Stimulated activated naive CD8-positive, alpha-beta T cell treated with anti-CD3 and anti-CD28 coated beads, Interleukin-15, amount 100 ng/mL, for 72 hours (primary cell): Measurements from ENCODE around the gene GUCY2C.

Experiments
- ATAC-seq: fragments of 150-1000 bp; cut with Tn5 transposase; 2 replicates; pipeline ENCODE4 v1.10.0; 2021; ENCODE audit warnings: mild to moderate bottlenecking, moderate library complexity
- DNase-seq, 2 donors: peaks; one replicate each; pipeline ENCODE4 v3.0.0; 2021 to 2022
- H3K27ac Mint-ChIP-seq, 2 donors: one replicate each; pipeline ENCODE4 v1.8.0; 2022; ENCODE audit warnings: mild to moderate bottlenecking in 2 of 2, mixed read lengths in 2 of 2, moderate library complexity in 2 of 2
- H3K27me3 Mint-ChIP-seq: one replicate; pipeline ENCODE4 v1.8.0; 2022; ENCODE audit warnings: mixed read lengths
- H3K4me1 Mint-ChIP-seq: one replicate; pipeline ENCODE4 v1.8.0; 2022; ENCODE audit warnings: mild to moderate bottlenecking, mixed read lengths
- H3K4me3 Mint-ChIP-seq, 2 donors: one replicate each; pipeline ENCODE4 v1.8.0; 2022; ENCODE audit warnings: mild to moderate bottlenecking in 2 of 2, mixed read lengths in 2 of 2, moderate library complexity in 1 of 2
- H3K9me3 Mint-ChIP-seq, 2 donors: one replicate each; pipeline ENCODE4 v1.8.0; 2022; ENCODE audit warnings: mixed read lengths in 2 of 2

The GUCY2C gene

GRCh38 chr12:14654842-14655241 is 41.6 kb downstream of the GUCY2C start:
- peaks cover 8% of the 10 kb centered on the region for H3K4me1 Mint-ChIP-seq

DNA sequence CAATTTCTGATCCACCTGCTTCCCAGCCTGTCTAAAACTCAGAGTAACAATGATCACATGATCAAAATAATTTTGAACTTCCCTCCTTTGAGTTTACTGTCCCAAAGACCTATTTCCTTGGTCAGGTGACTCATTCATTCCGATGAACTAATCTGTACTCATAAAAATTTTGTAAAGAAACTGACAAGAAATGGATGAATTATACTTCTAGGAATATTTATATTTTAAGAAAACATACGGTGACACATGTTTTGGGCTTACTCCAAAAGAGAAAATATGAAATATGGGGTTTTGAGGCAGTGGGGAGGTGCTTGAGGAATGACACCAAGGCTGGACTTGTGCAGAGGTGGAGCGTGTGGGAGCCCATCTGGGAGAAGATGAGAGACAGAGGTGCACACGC is 42.0 kb downstream of the GUCY2C start:
- no peaks in the 10 kb centered on the region for H3K27me3 Mint-ChIP-seq
- no peak for ATAC-seq
- DNase-seq: no peak
- peaks cover 8% of the 10 kb centered on the region for H3K4me1 Mint-ChIP-seq
- H3K27ac Mint-ChIP-seq: no peak overlapping the region
- no peaks in the 10 kb centered on the region for H3K9me3 Mint-ChIP-seq
- no peak overlapping the region for H3K4me3 Mint-ChIP-seq

More at GRCh38 chr12:14654842-14655241, 41.6 kb downstream of the GUCY2C start:
- Mint-ChIP-seq H3K27ac (no peak overlapping the region), H3K9me3 (no peaks in the 10 kb centered on the region), H3K4me3 (no peak overlapping the region), H3K27me3 (no peaks in the 10 kb centered on the region)
- ATAC-seq (no peak), DNase-seq (no peak)

GRCh38 chr12:14652483-14652882 is 43.9 kb downstream of the GUCY2C start:
- peaks cover 8% of the 10 kb centered on the region for H3K4me1 Mint-ChIP-seq
- H3K4me3 Mint-ChIP-seq: no peak overlapping the region
- H3K27ac Mint-ChIP-seq: no peak overlapping the region
- no peak for DNase-seq
- ATAC-seq: no peak
- no peaks in the 10 kb centered on the region for H3K9me3 Mint-ChIP-seq
- H3K27me3 Mint-ChIP-seq: no peaks in the 10 kb centered on the region

DNA sequence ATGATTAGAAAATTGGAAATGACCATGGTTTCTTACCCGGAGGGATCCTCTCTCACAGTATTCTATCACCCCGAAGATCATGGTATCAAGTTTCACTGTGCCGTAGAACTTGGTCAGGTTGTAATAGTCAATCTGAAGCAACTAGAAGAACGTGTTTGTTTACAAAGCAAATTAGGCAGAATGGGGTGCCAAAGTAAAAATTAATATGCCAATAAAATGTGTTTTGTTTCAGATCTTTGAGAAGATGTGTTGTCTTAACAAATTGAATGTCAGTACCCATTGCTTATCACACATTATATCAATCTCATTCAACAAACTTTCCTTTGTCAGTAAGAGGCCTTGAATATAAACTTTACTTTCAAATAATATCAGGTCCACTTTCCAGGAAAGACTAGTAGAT is 45.0 kb downstream of the GUCY2C start:
- peaks cover 8% of the 10 kb centered on the region for H3K4me1 Mint-ChIP-seq
- no peak overlapping the region for H3K27ac Mint-ChIP-seq
- DNase-seq (no peak), ATAC-seq (no peak)
- H3K9me3 Mint-ChIP-seq: no peaks in the 10 kb centered on the region
- H3K27me3 Mint-ChIP-seq: no peaks in the 10 kb centered on the region
- H3K4me3 Mint-ChIP-seq: no peak overlapping the region

- Mint-ChIP-seq H3K27me3 (no peaks in the 10 kb centered on the region), H3K4me3 (no peak overlapping the region), H3K4me1 (peaks cover 8% of the 10 kb centered on the region), H3K9me3 (no peaks in the 10 kb centered on the region), H3K27ac (peak overlapping the region in 1 of 2 donors; percentile 55)
- DNase-seq (no peak), ATAC-seq (no peak)
These were observed 45.6 kb downstream of the GUCY2C start for GRCh38 chr12:14650789-14651188.

DNA sequence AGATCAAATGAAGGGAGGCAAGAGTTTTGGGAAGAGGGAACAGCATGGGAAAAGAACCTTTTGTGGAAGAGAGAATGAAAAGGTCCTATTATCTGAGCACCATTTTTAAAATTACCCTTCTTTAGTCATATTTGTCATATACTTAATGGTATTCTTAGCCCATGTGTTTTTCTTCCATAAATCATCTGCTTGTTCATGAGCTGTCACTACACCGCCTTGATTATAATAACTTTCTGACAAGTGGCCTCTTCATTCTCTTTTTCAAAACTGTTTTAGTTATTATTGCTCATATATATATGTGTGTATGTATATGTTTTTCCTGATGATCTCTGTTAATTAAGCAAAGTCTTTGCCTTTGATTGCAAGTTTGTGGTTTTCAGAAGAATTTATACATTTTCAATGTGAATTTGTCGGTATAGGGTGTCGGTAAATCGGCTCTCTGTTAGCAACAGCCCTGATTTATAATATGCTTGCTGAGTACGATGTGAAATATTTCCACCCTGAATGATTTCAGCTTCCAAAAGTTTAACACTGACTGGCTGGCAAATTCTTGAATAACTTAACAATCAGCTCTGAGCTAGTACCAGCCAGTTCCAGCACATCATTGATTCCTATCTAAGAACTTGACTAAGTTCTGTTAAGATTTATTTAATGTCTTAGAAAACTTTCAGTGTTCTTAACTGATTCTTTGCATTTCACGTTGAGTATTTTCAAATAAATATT is 49.2 kb downstream of the GUCY2C start:
- Mint-ChIP-seq H3K4me3 (no peak overlapping the region), H3K27ac (no peak overlapping the region), H3K9me3 (no peaks in the 10 kb centered on the region), H3K27me3 (no peaks in the 10 kb centered on the region), H3K4me1 (peaks cover 15% of the 10 kb centered on the region)
- DNase-seq: no peak
- ATAC-seq: no peak

DNA sequence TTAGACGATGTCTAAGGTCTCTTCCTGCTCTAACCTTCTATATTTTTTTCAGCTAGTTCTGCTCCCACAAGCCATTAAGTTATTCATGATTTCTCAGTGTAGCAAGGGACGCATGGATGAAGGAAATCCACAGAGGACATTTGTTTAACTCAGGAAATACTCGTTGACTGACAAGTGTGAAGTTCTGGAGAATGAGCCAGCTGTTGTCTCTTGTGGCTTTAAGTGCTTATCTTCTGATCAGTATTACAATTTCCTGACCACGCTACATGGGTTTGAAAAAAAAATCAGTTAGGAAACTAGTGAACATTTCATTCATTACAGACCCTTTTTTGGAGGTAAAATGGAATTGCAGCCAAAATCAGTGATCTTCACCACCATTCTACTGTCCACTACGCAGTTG is 53.1 kb downstream of the GUCY2C start:
- Mint-ChIP-seq H3K4me3 (peak overlapping the region in 1 of 2 donors; percentile 10), H3K4me1 (peaks cover 15% of the 10 kb centered on the region), H3K27ac (no peak overlapping the region), H3K27me3 (no peaks in the 10 kb centered on the region), H3K9me3 (no peaks in the 10 kb centered on the region)
- ATAC-seq: no peak
- DNase-seq: no peak

GRCh38 chr12:14638066-14638465 is 58.3 kb downstream of the GUCY2C start:
- Mint-ChIP-seq H3K27ac (no peak overlapping the region), H3K27me3 (no peaks in the 10 kb centered on the region), H3K9me3 (peaks cover 12 to 22% of the 10 kb centered on the region in 2 donors), H3K4me3 (no peak overlapping the region), H3K4me1 (peaks cover 2% of the 10 kb centered on the region)
- ATAC-seq (no peak), DNase-seq (no peak)

DNA sequence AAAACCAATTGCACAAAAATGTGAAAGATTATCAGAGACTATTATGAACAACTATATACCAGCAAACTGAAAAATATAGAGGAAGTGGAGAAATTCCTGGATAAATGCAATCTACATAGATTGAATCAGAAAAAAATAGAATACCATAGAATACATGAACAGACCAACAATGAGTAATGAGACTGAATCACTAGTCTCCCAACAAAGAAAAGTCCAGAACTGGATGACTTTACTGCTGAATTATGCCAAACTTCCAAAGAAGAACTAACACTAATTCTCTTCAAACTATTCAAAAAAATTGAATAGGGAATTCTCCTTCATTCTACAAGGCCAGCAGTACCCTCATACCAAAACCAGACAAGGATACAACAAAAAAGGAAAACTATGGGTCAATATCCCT is 60.6 kb downstream of the GUCY2C start:
- peaks cover 12 to 22% of the 10 kb centered on the region in 2 donors for H3K9me3 Mint-ChIP-seq
- H3K27me3 Mint-ChIP-seq: peaks cover 2% of the 10 kb centered on the region
- H3K27ac Mint-ChIP-seq: no peak overlapping the region
- no peaks in the 10 kb centered on the region for H3K4me1 Mint-ChIP-seq
- ATAC-seq: no peak
- H3K4me3 Mint-ChIP-seq: no peak overlapping the region
- no peak for DNase-seq

DNA sequence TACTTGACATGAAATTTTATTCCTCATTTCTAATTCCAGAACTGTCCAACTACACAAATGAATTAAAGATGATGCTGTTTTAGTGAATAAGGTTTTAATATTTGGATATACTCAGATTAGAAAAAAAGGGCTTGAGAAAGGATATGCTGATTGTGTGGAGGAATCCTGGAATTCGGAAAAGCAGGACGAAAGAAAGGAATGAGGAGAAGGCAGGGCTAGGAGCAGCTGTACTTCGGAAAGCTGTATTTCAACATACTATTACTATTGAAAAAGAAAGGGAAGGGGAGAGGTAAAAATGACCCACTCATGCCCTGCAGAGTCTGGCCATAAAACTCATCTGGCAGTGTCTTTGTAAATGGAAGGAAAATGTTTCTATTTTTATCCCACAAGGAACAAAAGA is 65.6 kb downstream of the GUCY2C start:
- H3K4me1 Mint-ChIP-seq: no peaks in the 10 kb centered on the region
- DNase-seq (no peak), ATAC-seq (no peak)
- no peak overlapping the region for H3K4me3 Mint-ChIP-seq
- no peak overlapping the region for H3K27ac Mint-ChIP-seq
- H3K27me3 Mint-ChIP-seq: peaks cover 7% of the 10 kb centered on the region
- peaks cover 3 to 14% of the 10 kb centered on the region in 2 donors for H3K9me3 Mint-ChIP-seq

GRCh38 chr12:14629832-14630710 is 66.3 kb downstream of the GUCY2C start:
- peak; percentile 39 to 54 for DNase-seq
- peaks cover 0 to 8% of the 10 kb centered on the region in 2 donors for H3K9me3 Mint-ChIP-seq
- H3K27ac Mint-ChIP-seq: no peak overlapping the region
- peak; percentile 93 for ATAC-seq
- H3K27me3 Mint-ChIP-seq: peaks cover 7% of the 10 kb centered on the region
- H3K4me1 Mint-ChIP-seq: no peaks in the 10 kb centered on the region
- H3K4me3 Mint-ChIP-seq: no peak overlapping the region

DNA sequence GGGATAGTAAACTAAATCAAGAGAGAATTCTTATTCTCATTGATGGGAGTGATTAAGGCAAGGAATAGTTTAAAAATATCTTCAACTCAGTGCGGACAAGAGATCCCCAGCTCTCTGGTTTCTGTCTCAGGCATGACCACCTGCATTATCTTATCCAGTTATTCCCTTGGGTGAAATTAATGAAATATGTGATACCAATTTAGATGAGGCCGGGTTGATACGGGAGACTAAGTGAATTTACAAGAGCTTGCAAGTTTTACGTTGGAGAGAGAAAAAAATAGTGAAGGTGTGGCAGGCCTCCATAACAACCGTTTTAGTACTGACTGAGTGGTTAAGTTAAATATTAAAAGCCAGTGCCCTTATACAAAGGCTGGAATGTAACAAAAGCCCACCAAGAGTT is 67.6 kb downstream of the GUCY2C start:
- H3K4me1 Mint-ChIP-seq: no peaks in the 10 kb centered on the region
- no peak for ATAC-seq
- no peak for DNase-seq
- H3K27ac Mint-ChIP-seq: no peak overlapping the region
- H3K4me3 Mint-ChIP-seq: no peak overlapping the region
- peaks cover 0 to 2% of the 10 kb centered on the region in 2 donors for H3K9me3 Mint-ChIP-seq
- peaks cover 7% of the 10 kb centered on the region for H3K27me3 Mint-ChIP-seq

GRCh38 chr12:14621826-14622225 is 74.6 kb downstream of the GUCY2C start:
- H3K27me3 Mint-ChIP-seq: peaks cover 11% of the 10 kb centered on the region
- H3K4me3 Mint-ChIP-seq: no peak overlapping the region
- DNase-seq: no peak

GRCh38 chr12:14619741-14620501 is 76.5 kb downstream of the GUCY2C start:
- H3K27ac Mint-ChIP-seq: no peak overlapping the region
- H3K9me3 Mint-ChIP-seq: no peaks in the 10 kb centered on the region
- ATAC-seq (no peak), DNase-seq (no peak)
- no peaks in the 10 kb centered on the region for H3K4me1 Mint-ChIP-seq
- no peak overlapping the region for H3K4me3 Mint-ChIP-seq
- peaks cover 11% of the 10 kb centered on the region for H3K27me3 Mint-ChIP-seq

More at GRCh38 chr12:14621826-14622225, 74.6 kb downstream of the GUCY2C start:
- no peak for ATAC-seq
- H3K4me1 Mint-ChIP-seq: no peaks in the 10 kb centered on the region
- H3K9me3 Mint-ChIP-seq: no peaks in the 10 kb centered on the region
- H3K27ac Mint-ChIP-seq: no peak overlapping the region

GRCh38 chr12:14618983-14619382 is 77.4 kb downstream of the GUCY2C start:
- no peaks in the 10 kb centered on the region for H3K9me3 Mint-ChIP-seq
- no peak for ATAC-seq
- H3K4me1 Mint-ChIP-seq: no peaks in the 10 kb centered on the region
- no peak for DNase-seq
- no peak overlapping the region for H3K27ac Mint-ChIP-seq
- H3K4me3 Mint-ChIP-seq: no peak overlapping the region
- peaks cover 11% of the 10 kb centered on the region for H3K27me3 Mint-ChIP-seq
